Parathyroid adenoma (tissue), 2 donors: Measurements from ENCODE around the gene UAP1.
"Not testable (repeated sequence)": the region's sequence is repeated elsewhere in the genome, so short reads cannot be mapped to it uniquely, and the experiment has no call there.

Source experiments
- H2AFZ ChIP-seq: fragments of 300-600 bp; sonication (generic); one replicate; pipeline ENCODE4 v1.7.0; 2017; ENCODE audit warnings: antibody characterized with exemption, mild to moderate bottlenecking
- H3K27ac ChIP-seq: fragments of 300-600 bp; sonication (generic); one replicate; pipeline ENCODE4 v1.7.0; 2017
- H3K27me3 ChIP-seq: fragments of 300-600 bp; sonication (generic); one replicate; pipeline ENCODE4 v1.7.0; 2017; ENCODE audit warnings: low read length; ENCODE audit not compliant: control insufficient read depth, insufficient read depth
- H3K36me3 ChIP-seq: fragments of 300-600 bp; sonication (generic); one replicate; pipeline ENCODE4 v1.7.0; 2017; ENCODE audit warnings: low read length; ENCODE audit not compliant: control insufficient read depth, insufficient read depth
- H3K4me1 ChIP-seq: fragments of 300-600 bp; sonication (generic); one replicate; pipeline ENCODE4 v1.7.0; 2017; ENCODE audit warnings: control low read depth
- H3K4me2 ChIP-seq: fragments of 300-600 bp; sonication (generic); one replicate; pipeline ENCODE4 v1.7.0; 2017; ENCODE audit warnings: low read length
- H3K4me3 ChIP-seq: fragments of 300-600 bp; sonication (generic); one replicate; pipeline ENCODE4 v1.7.0; 2017; ENCODE audit warnings: low read depth, low read length
- H3K79me2 ChIP-seq: fragments of 300-600 bp; sonication (generic); one replicate; pipeline ENCODE4 v1.7.0; 2017; ENCODE audit warnings: control low read depth
- H3K9ac ChIP-seq: fragments of 300-600 bp; sonication (generic); one replicate; pipeline ENCODE4 v1.7.0; 2017; ENCODE audit warnings: mild to moderate bottlenecking
- H3K9me3 ChIP-seq: fragments of 300-600 bp; sonication (generic); one replicate; pipeline ENCODE4 v1.7.0; 2017; ENCODE audit warnings: low read length; ENCODE audit not compliant: control insufficient read depth
- CTCF ChIP-seq: fragments of 300-600 bp; sonication (generic); IDR thresholded peaks from one replicate; pipeline ENCODE4 v1.7.0; 2017; ENCODE audit warnings: antibody characterized with exemption, mild to moderate bottlenecking
- donor health status: primary hyperparathyroidism.

The UAP1 gene

GRCh38 chr1:162578071-162578700, 16.7 kb downstream of the UAP1 start:
- Histone ChIP-seq H3K4me1 (no peaks in the 10 kb centered on the region), H2AFZ (no peak overlapping the region), H3K4me3 (no peak overlapping the region), H3K9me3 (no peaks in the 10 kb centered on the region), H3K4me2 (no peak overlapping the region), H3K36me3 (no peaks in the 10 kb centered on the region), H3K27ac (no peak overlapping the region), H3K27me3 (no peaks in the 10 kb centered on the region), H3K79me2 (no peaks in the 10 kb centered on the region), H3K9ac (no peak overlapping the region)
- no peak for TF ChIP-seq CTCF

- H3K9ac ChIP-seq = no peak overlapping the region
- no peaks in the 10 kb centered on the region for H3K36me3 ChIP-seq
- no peak overlapping the region for H3K4me2 ChIP-seq
- no peaks in the 10 kb centered on the region for H3K79me2 ChIP-seq
- H2AFZ ChIP-seq = no peak overlapping the region
- H3K27ac ChIP-seq = no peak overlapping the region
- no peaks in the 10 kb centered on the region for H3K4me1 ChIP-seq
- H3K4me3 ChIP-seq = no peak overlapping the region
- no peak for TF ChIP-seq CTCF
- H3K27me3 ChIP-seq = no peaks in the 10 kb centered on the region
- no peaks in the 10 kb centered on the region for H3K9me3 ChIP-seq
Measured at GRCh38 chr1:162578936-162579335, 17.4 kb downstream of the UAP1 start.

- no peaks in the 10 kb centered on the region for H3K36me3 ChIP-seq
- H3K27ac ChIP-seq = no peak overlapping the region
Measured at GRCh38 chr1:162580308-162580707, 18.8 kb downstream of the UAP1 start.

GRCh38 chr1:162582901-162583300, 21.4 kb downstream of the UAP1 start:
- not testable (repeated sequence) for H3K9me3 ChIP-seq, H3K9ac ChIP-seq, H3K4me3 ChIP-seq, H3K4me2 ChIP-seq, H3K79me2 ChIP-seq, H3K27ac ChIP-seq, H3K4me1 ChIP-seq, H3K27me3 ChIP-seq, H3K36me3 ChIP-seq, H2AFZ ChIP-seq

More at GRCh38 chr1:162580308-162580707, 18.8 kb downstream of the UAP1 start:
- Histone ChIP-seq H3K79me2 (no peaks in the 10 kb centered on the region), H3K4me2 (no peak overlapping the region), H3K27me3 (no peaks in the 10 kb centered on the region), H3K9ac (no peak overlapping the region), H3K4me3 (no peak overlapping the region), H3K9me3 (no peaks in the 10 kb centered on the region), H2AFZ (no peak overlapping the region), H3K4me1 (no peaks in the 10 kb centered on the region)
- TF ChIP-seq CTCF = no peak

GRCh38 chr1:162585101-162585500, 23.6 kb downstream of the UAP1 start:
- not testable (repeated sequence) for H3K4me3 ChIP-seq, H3K27ac ChIP-seq, H3K36me3 ChIP-seq, H3K9me3 ChIP-seq, H3K4me2 ChIP-seq, H3K9ac ChIP-seq, H3K4me1 ChIP-seq, H3K27me3 ChIP-seq, H2AFZ ChIP-seq, H3K79me2 ChIP-seq

- Histone ChIP-seq H3K4me1 (no peaks in the 10 kb centered on the region), H3K4me3 (no peak overlapping the region), H3K36me3 (no peaks in the 10 kb centered on the region), H2AFZ (no peak overlapping the region), H3K79me2 (no peaks in the 10 kb centered on the region), H3K4me2 (no peak overlapping the region), H3K27ac (no peak overlapping the region), H3K27me3 (no peaks in the 10 kb centered on the region), H3K9me3 (no peaks in the 10 kb centered on the region), H3K9ac (no peak overlapping the region)
- TF ChIP-seq CTCF = no peak
Measured at GRCh38 chr1:162587347-162587746, 25.8 kb downstream of the UAP1 start.
